Activated CD4-positive, alpha-beta T cell treated with anti-CD3 and anti-CD28 coated beads, Interleukin-2, Interleukin-4, amounts not matched to agents 100 ng/mL and 50 ng/mL, durations not matched to agents 16 hours and 8 hours (primary cell): ENCODE results near the gene SLC25A48.
"Not testable (repeated sequence)": the region's sequence is repeated elsewhere in the genome, so short reads cannot be mapped to it uniquely, and the experiment has no call there.

ENCODE experiments used
- DNase-seq: peaks from one replicate; pipeline ENCODE4 v3.0.0-alpha.2; 2020; ENCODE audit warnings: low spot score

Gene SLC25A48

GRCh38 chr5:135857630-135858311 lies 23.3 kb downstream of the SLC25A48 start:
- DNase-seq, result no peak

- DNase-seq, result not testable (repeated sequence)
These were observed 24.7 kb downstream of the SLC25A48 start for GRCh38 chr5:135859186-135859585.

GRCh38 chr5:135859641-135860040 lies 25.2 kb downstream of the SLC25A48 start:
- no peak for DNase-seq

DNA sequence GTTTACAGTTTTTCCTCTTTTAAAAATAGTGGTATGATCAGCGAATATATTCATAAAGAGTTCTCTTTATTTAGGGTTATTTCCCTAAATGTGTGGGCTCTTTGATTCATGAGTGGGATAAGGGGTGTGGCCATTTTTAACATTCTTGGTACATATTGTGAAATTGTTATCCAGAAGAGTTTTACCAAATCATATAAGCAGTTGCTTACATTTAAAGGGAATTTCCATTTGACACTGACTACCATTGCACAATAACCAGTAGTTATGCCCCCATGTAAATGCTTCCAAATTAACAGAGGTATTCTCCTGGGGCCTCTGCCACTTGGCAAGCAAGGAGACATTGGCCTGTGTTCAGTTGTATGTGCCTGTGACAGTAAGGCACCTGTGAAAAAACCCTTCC lies 27.2 kb downstream of the SLC25A48 start:
- DNase-seq, result no peak

- DNase-seq, result no peak
These were observed 27.6 kb downstream of the SLC25A48 start for GRCh38 chr5:135862086-135862485.

DNA sequence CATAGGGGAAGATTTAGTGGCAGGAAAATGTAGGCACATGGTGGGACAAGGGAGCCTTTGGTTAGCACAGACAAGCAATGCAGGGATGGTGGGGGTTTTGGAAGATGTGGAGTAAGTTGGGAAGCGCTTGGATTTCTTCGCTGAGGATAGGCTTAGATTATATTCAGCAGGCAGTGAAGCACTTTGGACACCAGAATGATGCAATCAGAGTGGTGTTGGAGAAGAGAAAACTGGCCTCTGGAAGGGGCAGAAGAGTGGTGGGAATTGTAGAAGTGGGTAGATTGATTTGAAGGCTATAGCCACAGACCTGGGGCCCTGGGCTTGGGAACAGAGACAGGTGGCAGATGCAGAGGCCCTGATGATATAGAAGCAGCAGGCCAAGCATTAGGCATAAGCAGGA lies 28.3 kb downstream of the SLC25A48 start:
- DNase-seq, result no peak

DNA sequence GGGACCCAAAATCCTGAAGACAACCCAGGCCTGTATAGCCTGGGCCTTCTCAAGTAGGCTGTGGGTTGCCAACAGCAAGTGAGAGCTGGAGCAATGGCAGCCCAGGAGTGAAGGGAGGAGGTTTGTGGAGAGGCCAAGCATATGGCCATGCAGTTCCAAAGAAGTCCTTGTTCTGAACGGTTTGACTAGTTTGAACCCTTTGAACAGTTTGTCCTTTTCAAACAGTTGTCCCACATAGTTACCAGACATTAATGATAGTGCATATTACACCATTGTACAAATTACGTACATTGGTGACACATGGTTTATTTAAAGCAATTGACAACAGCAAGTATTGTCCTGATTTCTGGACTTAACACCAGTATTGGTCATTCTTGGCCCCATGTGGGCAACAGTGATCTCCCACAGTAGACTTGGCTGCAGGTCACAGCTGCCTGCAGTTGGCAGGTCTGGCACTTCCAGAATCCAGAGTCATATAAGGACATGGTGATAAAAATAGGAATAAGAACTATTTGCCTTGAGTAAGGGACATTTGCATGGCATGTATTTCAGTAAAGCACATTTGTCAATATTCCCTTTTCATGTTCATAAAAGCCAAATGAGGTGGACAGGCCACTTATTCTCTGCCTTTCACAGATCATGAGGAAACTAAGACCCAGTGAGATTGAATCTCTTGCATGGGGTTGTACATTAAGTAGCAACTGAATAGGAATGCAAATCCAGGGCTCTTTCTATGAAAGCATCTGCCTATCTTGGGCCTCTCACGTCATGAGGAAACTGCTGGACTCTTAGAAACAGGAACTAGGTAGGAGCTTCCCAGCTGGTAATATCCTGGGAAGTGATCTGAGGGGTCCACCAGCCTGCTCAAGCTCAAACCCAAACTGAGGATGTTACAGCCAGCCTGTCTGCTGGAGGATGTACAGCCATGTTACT lies 30.3 kb downstream of the SLC25A48 start:
- no peak for DNase-seq

DNA sequence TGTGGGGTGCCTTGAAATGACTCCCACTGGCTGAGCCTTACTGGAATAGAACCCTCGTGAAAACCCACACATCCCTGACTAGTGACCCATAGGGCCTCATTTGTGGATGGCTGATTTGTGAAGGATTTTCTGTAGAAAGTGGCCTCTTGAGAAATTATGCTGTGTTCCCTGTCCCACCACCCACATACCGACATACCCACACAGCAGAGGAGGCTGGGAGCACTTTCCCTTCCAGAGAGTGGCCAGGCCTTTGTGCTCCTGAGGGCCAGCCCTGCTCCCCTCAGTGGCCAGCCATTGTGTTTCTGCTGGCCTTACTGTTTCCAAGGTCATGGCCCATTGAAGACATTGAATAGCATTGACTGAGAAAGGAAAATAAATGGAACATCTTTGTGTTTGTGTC lies 31.6 kb downstream of the SLC25A48 start:
- DNase-seq, result no peak

DNA sequence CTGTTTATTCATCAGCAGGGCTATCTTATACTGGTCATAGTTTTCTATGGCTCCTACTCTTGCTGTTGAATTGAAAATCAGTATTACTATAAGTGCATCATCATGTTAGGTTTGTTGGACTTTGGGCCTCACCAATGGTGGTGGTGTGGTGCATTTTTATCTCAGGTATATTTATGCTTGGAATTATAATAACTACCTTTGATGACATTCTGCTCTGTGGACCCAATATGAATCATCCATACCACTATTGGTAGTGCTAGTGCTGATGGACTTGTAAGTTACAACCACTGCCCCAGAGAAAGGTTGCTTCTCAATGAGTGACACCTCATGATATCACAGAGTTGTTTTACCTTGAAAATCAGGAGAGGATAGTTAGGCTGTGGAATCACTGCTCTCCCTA lies 33.1 kb downstream of the SLC25A48 start:
- no peak for DNase-seq

DNA sequence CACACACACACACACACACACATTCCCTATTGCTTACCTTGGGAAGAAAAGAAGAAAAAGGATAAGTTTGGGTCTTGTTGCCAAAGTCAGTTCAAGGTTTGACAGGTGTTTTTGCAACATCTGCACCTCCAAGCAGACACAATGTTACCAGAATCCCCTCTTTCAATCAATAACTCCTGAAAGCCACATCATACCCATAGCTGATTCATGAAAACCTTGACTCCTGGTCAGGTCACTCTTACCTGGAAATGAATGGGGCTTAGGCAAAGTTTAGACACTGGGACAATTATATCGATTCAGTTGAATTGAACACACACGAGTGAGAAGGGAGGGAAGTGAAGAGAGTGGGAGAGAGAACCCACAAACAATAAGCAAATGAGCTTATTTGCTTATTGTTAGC lies 34.2 kb downstream of the SLC25A48 start:
- no peak for DNase-seq

GRCh38 chr5:135869276-135869675 lies 34.8 kb downstream of the SLC25A48 start:
- no peak for DNase-seq

DNA sequence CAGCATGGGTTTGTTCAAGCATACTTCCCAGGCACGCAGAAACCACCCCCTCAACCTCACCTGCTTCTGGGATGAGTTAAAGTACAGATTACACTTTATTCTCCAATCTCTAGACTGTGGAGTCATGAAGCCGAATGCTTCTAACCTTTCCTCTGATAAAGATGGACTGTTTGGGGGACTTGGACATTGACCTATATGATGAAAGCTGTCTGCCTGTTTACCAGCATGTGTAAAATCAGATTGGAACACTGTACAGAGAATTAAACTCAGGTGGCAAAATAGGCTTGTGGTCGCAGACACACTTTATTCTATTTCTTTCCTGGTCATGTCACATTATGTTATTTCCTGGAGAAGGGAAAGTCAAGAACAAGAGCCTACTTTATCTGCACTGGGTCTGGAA lies 35.5 kb downstream of the SLC25A48 start:
- DNase-seq, result no peak

DNA sequence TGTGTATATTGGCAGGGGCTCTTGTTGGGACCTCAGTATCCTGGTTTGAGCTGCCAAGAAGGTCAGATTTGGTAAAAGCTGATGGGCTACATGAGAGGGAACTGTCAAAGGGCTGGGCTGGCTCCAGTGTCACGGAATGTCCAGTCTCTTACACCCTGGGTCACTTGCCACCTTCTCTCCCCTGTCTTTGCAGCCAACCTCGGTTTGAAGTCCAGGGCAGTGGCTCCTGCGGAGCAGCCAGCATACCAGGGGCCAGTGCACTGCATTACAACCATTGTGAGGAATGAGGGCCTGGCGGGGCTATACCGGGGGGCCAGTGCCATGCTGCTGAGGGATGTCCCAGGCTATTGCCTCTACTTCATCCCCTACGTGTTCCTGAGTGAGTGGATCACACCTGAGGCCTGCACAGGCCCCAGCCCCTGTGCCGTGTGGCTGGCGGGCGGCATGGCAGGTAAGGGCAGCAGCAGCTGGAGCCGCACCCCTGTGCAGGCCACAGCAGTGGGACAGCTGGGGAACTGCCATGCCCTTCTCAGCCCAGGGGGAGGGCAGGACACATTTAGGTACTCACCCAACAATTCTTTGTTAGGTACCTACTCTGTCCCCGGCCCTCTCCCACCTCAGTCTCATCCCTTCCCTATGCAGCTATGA lies 36.9 kb downstream of the SLC25A48 start:
- DNase-seq, result no peak

DNA sequence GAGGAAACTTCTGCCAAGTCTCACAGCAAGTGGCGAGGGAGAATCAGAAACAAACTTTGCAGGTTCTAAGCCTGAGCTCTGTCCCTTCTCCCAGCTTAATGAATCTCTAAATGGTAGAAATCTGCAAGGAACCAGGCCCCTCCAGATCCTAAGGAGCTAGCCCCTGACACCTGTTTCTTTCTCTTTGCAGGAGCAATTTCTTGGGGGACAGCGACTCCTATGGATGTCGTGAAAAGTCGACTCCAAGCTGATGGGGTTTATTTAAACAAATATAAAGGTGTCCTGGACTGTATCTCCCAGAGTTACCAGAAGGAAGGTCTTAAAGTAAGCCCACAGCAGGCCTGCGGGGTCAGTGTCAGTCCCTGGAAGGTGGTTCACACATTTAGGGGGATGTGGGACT lies 39.4 kb downstream of the SLC25A48 start:
- DNase-seq, result no peak

GRCh38 chr5:135874461-135874860 lies 40.0 kb downstream of the SLC25A48 start:
- no peak for DNase-seq

- DNase-seq, result no peak
These were observed 41.1 kb downstream of the SLC25A48 start for GRCh38 chr5:135875567-135875966.

- no peak for DNase-seq
These were observed 41.7 kb downstream of the SLC25A48 start for GRCh38 chr5:135876146-135876545.

DNA sequence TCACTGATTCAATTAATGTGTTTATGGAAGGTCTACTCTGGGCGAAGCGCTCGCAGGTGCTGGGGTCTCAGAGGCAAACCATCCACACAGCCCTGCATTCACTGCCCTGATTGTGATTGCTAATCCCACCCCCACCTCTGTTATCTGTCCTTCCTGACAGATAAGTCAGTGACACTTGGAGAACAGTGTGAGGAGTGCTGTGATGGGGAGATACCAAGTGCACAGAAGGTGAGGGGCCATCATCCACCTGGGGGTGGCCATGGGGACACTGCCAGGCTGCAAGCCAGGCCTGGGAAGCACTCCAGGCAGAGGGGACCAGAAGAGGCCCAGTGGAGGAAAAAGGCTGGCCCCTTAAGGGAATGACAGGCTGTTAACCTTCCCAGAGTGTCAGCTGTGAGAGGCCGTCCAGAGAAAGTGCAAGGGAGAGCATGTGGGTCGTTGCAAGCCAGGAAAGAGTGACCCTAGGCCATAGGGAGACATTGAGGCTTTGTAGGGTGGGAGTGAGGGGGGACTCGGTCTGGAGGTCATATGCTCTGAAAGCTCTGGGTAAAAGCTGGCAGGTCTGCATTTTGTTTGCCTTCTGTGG lies 43.2 kb downstream of the SLC25A48 start:
- no peak for DNase-seq

GRCh38 chr5:135878156-135878620 lies 43.7 kb downstream of the SLC25A48 start:
- no peak for DNase-seq

GRCh38 chr5:135879591-135879990 lies 45.1 kb downstream of the SLC25A48 start:
- DNase-seq, result no peak

DNA sequence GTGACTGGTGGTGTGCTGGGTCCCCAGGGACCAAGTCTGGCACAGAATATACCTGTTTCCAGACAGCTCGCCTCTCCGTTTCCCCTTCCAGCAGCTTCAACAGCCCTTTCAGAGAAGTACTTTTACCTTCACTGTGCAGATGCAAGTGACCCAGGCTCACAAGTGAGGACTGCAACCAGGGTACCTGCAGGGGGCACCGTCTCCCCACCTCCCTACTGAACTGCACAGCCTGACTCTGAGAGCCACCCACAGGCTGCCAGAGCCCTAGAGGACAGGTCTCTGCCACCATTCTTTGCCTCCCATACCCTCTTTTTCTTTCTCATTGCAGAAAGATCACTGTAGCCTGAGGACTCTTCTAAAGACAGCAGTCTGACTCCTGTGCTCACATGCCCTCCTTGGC lies 45.8 kb downstream of the SLC25A48 start:
- DNase-seq, result peak; percentile 12

DNA sequence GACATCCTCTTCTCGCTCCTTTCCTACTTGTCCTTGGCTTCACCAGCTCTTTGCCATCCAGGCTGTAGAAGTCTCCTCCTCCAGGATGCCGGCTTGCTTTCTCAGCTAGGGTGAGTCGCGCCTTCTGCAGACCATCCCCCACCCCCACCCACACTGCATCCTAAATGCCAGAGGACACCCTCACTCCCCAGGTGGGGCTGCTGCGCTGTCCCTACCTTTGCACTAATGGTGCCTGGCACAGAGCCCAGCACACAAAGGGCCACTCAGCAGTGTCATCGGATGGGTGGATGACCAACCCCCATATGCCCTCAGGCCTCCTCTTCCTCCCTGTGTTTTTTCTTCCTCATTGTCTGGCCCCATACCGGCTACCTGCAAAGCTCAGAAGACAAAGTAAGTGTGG lies 46.3 kb downstream of the SLC25A48 start:
- DNase-seq, result no peak
